GM12892 (cell line): Measurements from ENCODE around the gene RPGRIP1L.

Experiments
- POLR2A ChIP-seq: IDR thresholded peaks from 2 replicates; pipeline ENCODE4 v1.6.1; 2011; ENCODE audit warnings: low read depth, low read length, control low read depth
- POLR2AphosphoS5 ChIP-seq: IDR thresholded peaks from 2 replicates; pipeline ENCODE4 v1.6.1; 2011; ENCODE audit warnings: low read depth, low read length, control low read depth

GRCh38 chr16:53565296-53565863, 138.3 kb downstream of the RPGRIP1L start:
- TF ChIP-seq POLR2A = no peak
- TF ChIP-seq POLR2AphosphoS5 = no peak
